ENCODE results near the gene DIP2A. TPM values are rescaled to one million over a fixed set of nuclear protein-coding genes. Genes with fewer than 3 reads are reported as not detected.

DIP2A gene
- total RNA-seq, 4 donors from 2014 or later: 25.9 to 57.4 (median 33.3) TPM

- no peak for TF ChIP-seq CTCF (IDR thresholded peaks at IDR 0.05)
- ATAC-seq (ENCODE audit: low FRiP score) (no peak), DNase-seq (ENCODE audit: low spot score) (no peak)
These were observed 88.1 kb downstream of the DIP2A start for GRCh38 chr21:46546799-46547198.

- DNase-seq (ENCODE audit: low spot score) (no peak), ATAC-seq (ENCODE audit: low FRiP score) (no peak)
These were observed 91.0 kb downstream of the DIP2A start for GRCh38 chr21:46549650-46550049.

GRCh38 chr21:46550116-46550941, 91.6 kb downstream of the DIP2A start:
- ATAC-seq (ENCODE audit: low FRiP score): no peak
- TF ChIP-seq CTCF (IDR thresholded peaks at IDR 0.05): no peak
- no peak for DNase-seq (ENCODE audit: low spot score)

More at GRCh38 chr21:46549650-46550049, 91.0 kb downstream of the DIP2A start:
- no peak for TF ChIP-seq CTCF (IDR thresholded peaks at IDR 0.05)

GRCh38 chr21:46551636-46552241, 93.0 kb downstream of the DIP2A start:
- DNase-seq (ENCODE audit: low spot score) (no peak), ATAC-seq (ENCODE audit: low FRiP score) (no peak)
- TF ChIP-seq CTCF (IDR thresholded peaks at IDR 0.05): no peak

GRCh38 chr21:46552274-46552673, 93.6 kb downstream of the DIP2A start:
- DNase-seq (ENCODE audit: low spot score) (no peak), ATAC-seq (ENCODE audit: low FRiP score) (no peak)
- TF ChIP-seq CTCF (IDR thresholded peaks at IDR 0.05): no peak

- TF ChIP-seq CTCF (IDR thresholded peaks at IDR 0.05): no peak
- ATAC-seq (ENCODE audit: low FRiP score) (no peak), DNase-seq (ENCODE audit: low spot score) (no peak)
These were observed 94.2 kb downstream of the DIP2A start for GRCh38 chr21:46552865-46553379.
